Measurements from ENCODE around the gene ERG28. TPM values are rescaled to one million over a fixed set of nuclear protein-coding genes. Genes with fewer than 3 reads are reported as not detected.
"Not testable (repeated sequence)": the region's sequence is repeated elsewhere in the genome, so short reads cannot be mapped to it uniquely, and the experiment has no call there.

The ERG28 gene
- total RNA-seq, 2 donors from 2014 or later = 5.3 to 7.1 TPM

GRCh38 chr14:75604979-75605851, 55.5 kb downstream of the ERG28 start:
- peak; percentile 65 for DNase-seq (ENCODE audit: low spot score)
- Histone ChIP-seq H3K27me3 (no peaks in the 10 kb centered on the region), H3K27ac (peak overlapping the region; percentile 21 to 35), H3K36me3 (no peaks in the 10 kb centered on the region), H3K4me1 (peaks cover 0 to 29% of the 10 kb centered on the region in 2 donors), H3K9me3 (no peaks in the 10 kb centered on the region), H3K4me3 (peak overlapping the region in 1 of 2 donors; percentile 18)
- no peak for TF ChIP-seq CTCF (IDR thresholded peaks at IDR 0.05)

GRCh38 chr14:75602503-75602902, 58.2 kb downstream of the ERG28 start:
- Histone ChIP-seq H3K9me3 (no peaks in the 10 kb centered on the region), H3K4me3 (no peak overlapping the region), H3K4me1 (peaks cover 0 to 22% of the 10 kb centered on the region in 2 donors), H3K27ac (no peak overlapping the region), H3K27me3 (no peaks in the 10 kb centered on the region), H3K36me3 (no peaks in the 10 kb centered on the region)
- no peak for TF ChIP-seq CTCF (IDR thresholded peaks at IDR 0.05)
- DNase-seq (ENCODE audit: low spot score) = no peak

DNA sequence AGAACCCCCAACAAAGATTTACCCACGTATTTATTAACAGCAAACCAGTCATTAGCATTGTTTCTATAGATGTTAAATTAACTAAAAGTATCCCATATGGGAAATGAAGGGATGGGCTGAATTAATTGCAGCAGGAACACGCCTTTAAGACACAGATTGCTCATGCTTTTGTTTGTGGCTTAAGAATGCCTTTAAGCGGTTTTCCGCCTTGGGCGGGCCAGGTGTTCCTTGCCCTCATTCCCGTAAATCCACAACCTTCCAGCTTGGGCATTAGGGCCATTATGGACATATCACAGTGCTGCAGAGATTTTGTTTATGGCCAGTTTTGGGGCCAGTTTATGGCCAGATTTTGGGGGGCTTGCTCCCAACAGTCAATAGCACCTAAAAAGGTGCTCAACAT, 59.6 kb downstream of the ERG28 start:
- not testable (repeated sequence) for H3K27ac ChIP-seq; H3K36me3 ChIP-seq; H3K9me3 ChIP-seq; H3K27me3 ChIP-seq; DNase-seq (ENCODE audit: low spot score); H3K4me3 ChIP-seq
- H3K4me1 ChIP-seq = peaks cover 0 to 17% of the 10 kb centered on the region in 2 donors

DNA sequence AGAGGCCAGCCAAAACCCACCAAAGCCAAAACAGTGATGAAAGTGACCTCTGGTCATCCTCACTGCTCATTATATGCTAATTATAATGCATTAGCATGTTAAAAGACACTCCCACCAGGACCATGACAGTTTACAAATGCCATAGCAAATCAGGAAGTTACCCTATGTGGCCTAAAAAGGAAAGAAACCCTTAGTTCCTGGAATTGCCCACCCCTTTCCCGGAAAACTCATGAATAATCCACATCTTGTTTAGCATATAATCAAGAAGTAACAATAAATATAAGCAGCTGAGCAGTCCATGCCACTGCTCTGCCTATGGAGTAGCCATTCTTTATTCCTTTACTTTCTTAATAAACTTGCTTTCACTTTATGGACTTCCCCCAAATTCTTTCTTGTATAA, 60.6 kb downstream of the ERG28 start:
- H3K9me3 ChIP-seq; H3K36me3 ChIP-seq; H3K27ac ChIP-seq; DNase-seq (ENCODE audit: low spot score); H3K4me1 ChIP-seq; H3K4me3 ChIP-seq; H3K27me3 ChIP-seq: not testable (repeated sequence)

Other genes starting within 250 kb of the ERG28 start
- 10 to 100 TPM; 46.1 to 67.4 TPM for gene JDP2, start 232.9 kb downstream of the ERG28 start, total RNA-seq
- 1 to 10 TPM; 1.4 to 6.2 TPM for gene BATF, start 138.4 kb downstream of the ERG28 start, total RNA-seq
- 1 to 10 TPM; 2.2 to 5.5 TPM for gene FLVCR2, start 82.3 kb downstream of the ERG28 start, total RNA-seq
- gene TTLL5, start 370 bp upstream of the ERG28 start, total RNA-seq = 10 to 100 TPM; 15.3 to 22.6 TPM